Heart left ventricle (tissue), 16 donors: ENCODE results near the gene NID2. TPM values are rescaled to one million over a fixed set of nuclear protein-coding genes. Genes with fewer than 3 reads are reported as not detected.

Experiments used
- ATAC-seq, 4 donors: fragments of 200-7000 bp; cut with Tn5 transposase; one replicate each; pipeline ENCODE4 v1.9.1; 2020 to 2022; ENCODE audit warnings: moderate library complexity in 4 of 4, mild to moderate bottlenecking in 3 of 4, moderate number of reproducible peaks in 1 of 4
- DNase-seq, 5 donors: peaks; one replicate each; pipeline ENCODE4 v3.0.0-alpha.2; 2020
- H3K27ac ChIP-seq, 12 donors: fragments of 200-600 bp; sonication (generic) in 4 of 12; one replicate each; pipeline versions ENCODE4 v1.5.0 to v1.8.0; 2016 to 2022; ENCODE audit warnings: mild to moderate bottlenecking in 2 of 12
- H3K27me3 ChIP-seq, 9 donors: fragments of 200-600 bp; sonication (generic) in 2 of 9; one replicate each; pipeline versions ENCODE4 v1.5.1 to v1.8.0; 2016 to 2022; ENCODE audit warnings: mild to moderate bottlenecking in 3 of 9
- H3K36me3 ChIP-seq, 9 donors: fragments of 200-600 bp; sonication (generic) in 2 of 9; one replicate each; pipeline versions ENCODE4 v1.5.0 to v1.8.0; 2018 to 2022; ENCODE audit warnings: mild to moderate bottlenecking in 2 of 9
- H3K4me1 ChIP-seq, 12 donors: fragments of 200-600 bp; sonication (generic) in 4 of 12; one replicate each; pipeline versions ENCODE4 v1.5.0 to v1.8.0; 2016 to 2022; ENCODE audit warnings: mild to moderate bottlenecking in 3 of 12
- H3K4me3 ChIP-seq, 12 donors: fragments of 200-600 bp; sonication (generic) in 4 of 12; one replicate each; pipeline versions ENCODE4 v1.5.0 to v1.8.0; 2017 to 2022; ENCODE audit warnings: mild to moderate bottlenecking in 9 of 12, moderate library complexity in 4 of 12
- H3K9me3 ChIP-seq, 12 donors: fragments of 200-600 bp; sonication (generic) in 4 of 12; one replicate each; pipeline versions ENCODE4 v1.5.0 to v1.8.0; 2016 to 2022; ENCODE audit warnings: mild to moderate bottlenecking in 1 of 12
- CTCF ChIP-seq, 12 donors: fragments of 200-600 bp; sonication (generic) in 4 of 12; IDR thresholded peaks; one replicate each; pipeline versions ENCODE4 v1.5.0 to v1.8.0; 2018 to 2022; ENCODE audit warnings: antibody characterized with exemption in 12 of 12, mild to moderate bottlenecking in 5 of 12
- POLR2A ChIP-seq, 2 donors: fragments of 450-650 bp; IDR thresholded peaks; one replicate each; pipeline ENCODE4 v1.6.1; 2017; ENCODE audit warnings: antibody characterized with exemption in 2 of 2, mild to moderate bottlenecking in 2 of 2, moderate library complexity in 2 of 2
- WGBS, 4 donors: extraction: QIAGEN DNeasy Blood & Tissue Kit in 2 of 4; methylation state at CpG; one replicate each; pipeline versions ENCODE4 v1.1.5 to v1.1.7; 2013 to 2018; 5-methylcytosine and 5-hydroxymethylcytosine counted together
- intact Hi-C, 10 donors: fragments of 100-400 bp; cut with DNase I; formaldehyde crosslinking; loops; one replicate each; pipeline versions ENCODE4 v1.11.1 to v1.14.2; 2022
- polyA plus RNA-seq, 2 donors: library from polyadenylated mRNA; stranded (reverse); fragments of 200-250 nt; gene quantifications; one replicate each; pipeline ENCODE4 v1.2.3, GENCODE V29; 2013
- total RNA-seq, 9 donors: library from RNA; depleted of rRNA in 2 of 9; stranded (reverse); fragments of >200 nt in 2 of 9; fragmentation: NEBNext Ultra II Directional in 3 of 9; extraction: Animal tissue kit (Norgen Biotek cat#: 25700) in 3 of 9; gene quantifications; one replicate each; pipeline versions ENCODE4 v1.1.0 to v1.2.4, GENCODE V29; 2016 to 2023
- donor health status: ischemic (EF 13 %, LVEDD 7.1; RV severe dilation, severe dysfunction).
- donor health status: healthy with polysubstance abuse.
- donor health status: DM: no; HTN: yes; CAD: no.
- donor health status: DM: no; HTN: no; CAD: no.
- donor health status: ischemic (EF 25% LVEDD 6.9; RV normal size, moderate dysfunction).
- donor health status: ischemic (EF 25% LVEDD 5.7; RV mildly dilated, moderate dysfunction).
- donor health status: healthy.
- donor health status: DM: yes; HTN: yes; CAD: no.
- donor health status: ischemic (EF 35%, LVEDD 5.7; RV mildly dilated, moderate dysfunction).
- donor health status: nonischemic (EF 11% LVEDD 7.7; RV severe dilation, severe dysfunction).
- donor health status: DM: yes; HTN: yes; CAD: no.
- donor health status: PGD.
- donor health status: ischemic (EF 29% LVEDD 5.4; RV normal size, mild dysfunction).
- donor health status: nonischemic (EF 23%, LVEDD 6.1; RV moderate dilation, normal function).

NID2 gene
- total and polyA plus RNA-seq, 11 donors: 17.3 to 77.4 (median 40.6) TPM

- Histone ChIP-seq H3K4me3 (no peak overlapping the region), H3K27ac (no peak overlapping the region), H3K36me3 (no peaks in the 10 kb centered on the region), H3K9me3 (no peaks in the 10 kb centered on the region), H3K27me3 (no peaks in the 10 kb centered on the region), H3K4me1 (peaks cover 0 to 15% (median 0%) of the 10 kb centered on the region in 12 donors)
- WGBS, 4 donors: 82 to 90% (median 88%) methylated on average over 5 of the region's 5 CpGs
- no peak for DNase-seq
- no peak for ATAC-seq
- intact Hi-C loops: loop anchor here (5.0 to 10.0 kb wide), 11 partner anchors 112 to 702 kb away; partner anchors contain the start of gene GNG2 (in 2 of the 10)
- no peak for TF ChIP-seq CTCF (IDR thresholded peaks at IDR 0.05)
- TF ChIP-seq POLR2A (IDR thresholded peaks at IDR 0.05): no peak
These were observed 91.8 kb downstream of the NID2 start for GRCh38 chr14:51977075-51977474.

GRCh38 chr14:51972566-51972965, 96.3 kb downstream of the NID2 start:
- Histone ChIP-seq H3K36me3 (peaks cover 0 to 6% (median 0%) of the 10 kb centered on the region in 9 donors), H3K4me3 (no peak overlapping the region), H3K27ac (no peak overlapping the region), H3K9me3 (no peaks in the 10 kb centered on the region), H3K4me1 (no peaks in the 10 kb centered on the region), H3K27me3 (no peaks in the 10 kb centered on the region)
- TF ChIP-seq CTCF (IDR thresholded peaks at IDR 0.05) (no peak), POLR2A (IDR thresholded peaks at IDR 0.05) (no peak)
- ATAC-seq: no peak
- intact Hi-C loops: loop anchor here in 7 of 10 donors (10.0 kb wide), 5 partner anchors 108 to 698 kb away; partner anchors contain the start of gene GNG2 (in 1 of the 7)
- 94 to 97% (median 96%) methylated on average over 7 of the region's 7 CpGs for WGBS, 4 donors
- DNase-seq: no peak

- Histone ChIP-seq H3K27me3 (peaks cover 0 to 3% (median 0%) of the 10 kb centered on the region in 9 donors), H3K4me1 (no peaks in the 10 kb centered on the region), H3K9me3 (no peaks in the 10 kb centered on the region), H3K36me3 (peaks cover 0 to 6% (median 0%) of the 10 kb centered on the region in 9 donors), H3K27ac (no peak overlapping the region), H3K4me3 (no peak overlapping the region)
- 65 to 68% (median 68%) methylated on average over 6 of the region's 6 CpGs for WGBS, 4 donors
- intact Hi-C loops: loop anchor here in 8 of 10 donors (10.0 kb wide), 5 partner anchors 105 to 695 kb away; partner anchors contain the start of gene GNG2 (in 1 of the 8)
- DNase-seq (no peak), ATAC-seq (no peak)
- no peak for TF ChIP-seq CTCF (IDR thresholded peaks at IDR 0.05)
- no peak for TF ChIP-seq POLR2A (IDR thresholded peaks at IDR 0.05)
These were observed 98.9 kb downstream of the NID2 start for GRCh38 chr14:51969852-51970540.

GRCh38 chr14:51967521-51967920, 101.3 kb downstream of the NID2 start:
- peaks cover 0 to 15% (median 4%) of the 10 kb centered on the region in 12 donors for H3K4me1 ChIP-seq
- no peak for ATAC-seq
- H3K4me3 ChIP-seq: no peak overlapping the region
- WGBS, 4 donors: 80 to 91% (median 87%) methylated on average over 2 of the region's 2 CpGs
- intact Hi-C loops: loop anchor here in 1 of 10 donors (10.0 kb wide), 1 partner anchor 123 kb away; no protein-coding TSS in a partner anchor
- peaks cover 0 to 3% (median 0%) of the 10 kb centered on the region in 9 donors for H3K27me3 ChIP-seq
- H3K9me3 ChIP-seq: no peaks in the 10 kb centered on the region
- DNase-seq: no peak
- peaks cover 0 to 6% (median 0%) of the 10 kb centered on the region in 9 donors for H3K36me3 ChIP-seq
- no peak overlapping the region for H3K27ac ChIP-seq
- TF ChIP-seq CTCF (IDR thresholded peaks at IDR 0.05) (no peak), POLR2A (IDR thresholded peaks at IDR 0.05) (no peak)
